ENCODE results near the gene MT4. TPM values are rescaled to one million over a fixed set of nuclear protein-coding genes. Genes with fewer than 3 reads are reported as not detected.
"Not testable (repeated sequence)": the region's sequence is repeated elsewhere in the genome, so short reads cannot be mapped to it uniquely, and the experiment has no call there.

Gene MT4
- total RNA-seq, 1 experiment from 2014 or later: not detected

GRCh38 chr16:56571525-56571924, 6.7 kb downstream of the MT4 start:
- Histone ChIP-seq H4K20me1 (ENCODE audit: insufficient read depth, low read depth, low read length) (no peaks in the 10 kb centered on the region), H3K9ac (ENCODE audit: low read length) (no peak overlapping the region), H3K4me1 (ENCODE audit: low read length) (no peaks in the 10 kb centered on the region), H3K27ac (ENCODE audit: low read length) (no peak overlapping the region), H2AFZ (ENCODE audit: low read length) (no peak overlapping the region), H3K4me2 (ENCODE audit: low read depth, low read length, poor library complexity, severe bottlenecking) (no peak overlapping the region), H3K36me3 (ENCODE audit: insufficient read depth, low read length) (no peaks in the 10 kb centered on the region), H3K9me3 (ENCODE audit: low read length) (no peaks in the 10 kb centered on the region), H3K79me2 (ENCODE audit: low read length) (no peaks in the 10 kb centered on the region), H3K4me3 (ENCODE audit: low read length) (no peak overlapping the region), H3K9me2 (replicated peaks; ENCODE audit: insufficient read depth, low read length) (no peaks in the 10 kb centered on the region), H3K27me3 (ENCODE audit: low read length) (no peaks in the 10 kb centered on the region)
- DNase-seq: no peak

- H3K9ac ChIP-seq (ENCODE audit: low read length): no peak overlapping the region
- H3K27me3 ChIP-seq (ENCODE audit: low read length): no peaks in the 10 kb centered on the region
- H3K27ac ChIP-seq (ENCODE audit: low read length): no peak overlapping the region
- no peaks in the 10 kb centered on the region for H3K36me3 ChIP-seq (ENCODE audit: insufficient read depth, low read length)
- no peaks in the 10 kb centered on the region for H3K9me2 ChIP-seq (replicated peaks; ENCODE audit: insufficient read depth, low read length)
- H3K4me3 ChIP-seq (ENCODE audit: low read length): no peak overlapping the region
- no peak overlapping the region for H2AFZ ChIP-seq (ENCODE audit: low read length)
- no peaks in the 10 kb centered on the region for H3K4me1 ChIP-seq (ENCODE audit: low read length)
- no peaks in the 10 kb centered on the region for H4K20me1 ChIP-seq (ENCODE audit: insufficient read depth, low read depth, low read length)
- H3K9me3 ChIP-seq (ENCODE audit: low read length): no peaks in the 10 kb centered on the region
- DNase-seq: no peak
- no peak overlapping the region for H3K4me2 ChIP-seq (ENCODE audit: low read depth, low read length, poor library complexity, severe bottlenecking)
- H3K79me2 ChIP-seq (ENCODE audit: low read length): no peaks in the 10 kb centered on the region
Measured at GRCh38 chr16:56574625-56575024, 9.8 kb downstream of the MT4 start.

GRCh38 chr16:56576585-56577299, 11.9 kb downstream of the MT4 start:
- no peaks in the 10 kb centered on the region for H3K27me3 ChIP-seq (ENCODE audit: low read length)
- no peak overlapping the region for H3K4me2 ChIP-seq (ENCODE audit: low read depth, low read length, poor library complexity, severe bottlenecking)
- no peaks in the 10 kb centered on the region for H3K79me2 ChIP-seq (ENCODE audit: low read length)
- H3K9ac ChIP-seq (ENCODE audit: low read length): no peak overlapping the region
- no peaks in the 10 kb centered on the region for H4K20me1 ChIP-seq (ENCODE audit: insufficient read depth, low read depth, low read length)
- peak; percentile 93 for DNase-seq
- no peaks in the 10 kb centered on the region for H3K9me2 ChIP-seq (replicated peaks; ENCODE audit: insufficient read depth, low read length)
- H3K27ac ChIP-seq (ENCODE audit: low read length): no peak overlapping the region
- H2AFZ ChIP-seq (ENCODE audit: low read length): no peak overlapping the region
- no peaks in the 10 kb centered on the region for H3K36me3 ChIP-seq (ENCODE audit: insufficient read depth, low read length)
- no peaks in the 10 kb centered on the region for H3K9me3 ChIP-seq (ENCODE audit: low read length)
- no peak overlapping the region for H3K4me3 ChIP-seq (ENCODE audit: low read length)
- H3K4me1 ChIP-seq (ENCODE audit: low read length): no peaks in the 10 kb centered on the region

GRCh38 chr16:56577300-56577625, 12.4 kb downstream of the MT4 start:
- Histone ChIP-seq H3K4me3 (ENCODE audit: low read length) (no peak overlapping the region), H3K27ac (ENCODE audit: low read length) (no peak overlapping the region), H3K79me2 (ENCODE audit: low read length) (no peaks in the 10 kb centered on the region), H3K9me3 (ENCODE audit: low read length) (no peaks in the 10 kb centered on the region), H3K36me3 (ENCODE audit: insufficient read depth, low read length) (no peaks in the 10 kb centered on the region), H3K4me1 (ENCODE audit: low read length) (no peaks in the 10 kb centered on the region), H3K4me2 (ENCODE audit: low read depth, low read length, poor library complexity, severe bottlenecking) (no peak overlapping the region), H3K9ac (ENCODE audit: low read length) (no peak overlapping the region), H4K20me1 (ENCODE audit: insufficient read depth, low read depth, low read length) (no peaks in the 10 kb centered on the region), H2AFZ (ENCODE audit: low read length) (no peak overlapping the region), H3K27me3 (ENCODE audit: low read length) (no peaks in the 10 kb centered on the region), H3K9me2 (replicated peaks; ENCODE audit: insufficient read depth, low read length) (no peaks in the 10 kb centered on the region)
- DNase-seq: no peak

- no peak overlapping the region for H3K9ac ChIP-seq (ENCODE audit: low read length)
- H3K4me2 ChIP-seq (ENCODE audit: low read depth, low read length, poor library complexity, severe bottlenecking): no peak overlapping the region
- no peaks in the 10 kb centered on the region for H4K20me1 ChIP-seq (ENCODE audit: insufficient read depth, low read depth, low read length)
- H3K9me2 ChIP-seq (replicated peaks; ENCODE audit: insufficient read depth, low read length): no peaks in the 10 kb centered on the region
- H3K36me3 ChIP-seq (ENCODE audit: insufficient read depth, low read length): no peaks in the 10 kb centered on the region
- no peaks in the 10 kb centered on the region for H3K27me3 ChIP-seq (ENCODE audit: low read length)
- no peak overlapping the region for H3K4me3 ChIP-seq (ENCODE audit: low read length)
- no peaks in the 10 kb centered on the region for H3K79me2 ChIP-seq (ENCODE audit: low read length)
- no peak for DNase-seq
- H3K4me1 ChIP-seq (ENCODE audit: low read length): no peaks in the 10 kb centered on the region
- no peak overlapping the region for H2AFZ ChIP-seq (ENCODE audit: low read length)
- H3K27ac ChIP-seq (ENCODE audit: low read length): no peak overlapping the region
- H3K9me3 ChIP-seq (ENCODE audit: low read length): no peaks in the 10 kb centered on the region
Measured at GRCh38 chr16:56580391-56581048, 15.6 kb downstream of the MT4 start.

- H3K27ac ChIP-seq (ENCODE audit: low read length); DNase-seq; H3K9me3 ChIP-seq (ENCODE audit: low read length); H3K4me2 ChIP-seq (ENCODE audit: low read depth, low read length, poor library complexity, severe bottlenecking); H4K20me1 ChIP-seq (ENCODE audit: insufficient read depth, low read depth, low read length); H3K9me2 ChIP-seq (replicated peaks; ENCODE audit: insufficient read depth, low read length); H3K36me3 ChIP-seq (ENCODE audit: insufficient read depth, low read length); H3K4me1 ChIP-seq (ENCODE audit: low read length); H3K9ac ChIP-seq (ENCODE audit: low read length); H3K4me3 ChIP-seq (ENCODE audit: low read length); H2AFZ ChIP-seq (ENCODE audit: low read length); H3K27me3 ChIP-seq (ENCODE audit: low read length); H3K79me2 ChIP-seq (ENCODE audit: low read length): not testable (repeated sequence)
Measured at GRCh38 chr16:56582911-56583310, 18.0 kb downstream of the MT4 start.

- no peak for DNase-seq
- Histone ChIP-seq H3K27ac (ENCODE audit: low read length) (no peak overlapping the region), H3K9me2 (replicated peaks; ENCODE audit: insufficient read depth, low read length) (no peaks in the 10 kb centered on the region), H3K79me2 (ENCODE audit: low read length) (no peaks in the 10 kb centered on the region), H3K9ac (ENCODE audit: low read length) (no peak overlapping the region), H3K4me3 (ENCODE audit: low read length) (no peak overlapping the region), H3K36me3 (ENCODE audit: insufficient read depth, low read length) (no peaks in the 10 kb centered on the region), H3K4me1 (ENCODE audit: low read length) (no peaks in the 10 kb centered on the region), H3K27me3 (ENCODE audit: low read length) (no peaks in the 10 kb centered on the region), H3K4me2 (ENCODE audit: low read depth, low read length, poor library complexity, severe bottlenecking) (no peak overlapping the region), H4K20me1 (ENCODE audit: insufficient read depth, low read depth, low read length) (no peaks in the 10 kb centered on the region), H2AFZ (ENCODE audit: low read length) (no peak overlapping the region), H3K9me3 (ENCODE audit: low read length) (no peaks in the 10 kb centered on the region)
Measured at GRCh38 chr16:56583351-56584168, 18.7 kb downstream of the MT4 start.

GRCh38 chr16:56584276-56584675, 19.4 kb downstream of the MT4 start:
- Histone ChIP-seq H4K20me1 (ENCODE audit: insufficient read depth, low read depth, low read length) (no peaks in the 10 kb centered on the region), H3K4me3 (ENCODE audit: low read length) (no peak overlapping the region), H3K79me2 (ENCODE audit: low read length) (no peaks in the 10 kb centered on the region), H3K9me2 (replicated peaks; ENCODE audit: insufficient read depth, low read length) (no peaks in the 10 kb centered on the region), H3K36me3 (ENCODE audit: insufficient read depth, low read length) (no peaks in the 10 kb centered on the region), H3K4me1 (ENCODE audit: low read length) (no peaks in the 10 kb centered on the region), H3K27me3 (ENCODE audit: low read length) (no peaks in the 10 kb centered on the region), H3K4me2 (ENCODE audit: low read depth, low read length, poor library complexity, severe bottlenecking) (no peak overlapping the region), H3K9ac (ENCODE audit: low read length) (no peak overlapping the region), H3K9me3 (ENCODE audit: low read length) (no peaks in the 10 kb centered on the region), H3K27ac (ENCODE audit: low read length) (no peak overlapping the region), H2AFZ (ENCODE audit: low read length) (no peak overlapping the region)
- no peak for DNase-seq
